H9 (cell line): ENCODE measurements around the gene SLC15A3. TPM values are rescaled to one million over a fixed set of nuclear protein-coding genes. Genes with fewer than 3 reads are reported as not detected.

Experiments used
- DNase-seq: peaks from one replicate; pipeline ENCODE4 v3.0.0-alpha.2; 2017
- H2AFZ ChIP-seq: one replicate; pipeline ENCODE4 v1.6.1; 2013; ENCODE audit warnings: mild to moderate bottlenecking, low read length, control low read depth, moderate library complexity
- H2AK5ac ChIP-seq: 2 replicates; pipeline ENCODE4 v1.6.1; 2013; ENCODE audit warnings: low read length, control low read depth, mixed read lengths; ENCODE audit not compliant: insufficient read length
- H2BK120ac ChIP-seq: one replicate; pipeline ENCODE4 v1.6.1; 2013; ENCODE audit warnings: low read depth, mild to moderate bottlenecking, low read length, control low read depth, inconsistent platforms; ENCODE audit not compliant: poor library complexity, severe bottlenecking
- H2BK12ac ChIP-seq: 2 replicates; pipeline ENCODE4 v1.6.1; 2013; ENCODE audit warnings: low read length, control low read depth, mixed read lengths, low read depth; ENCODE audit not compliant: insufficient read length
- H2BK15ac ChIP-seq: 2 replicates; pipeline ENCODE4 v1.6.1; 2013; ENCODE audit warnings: low read depth, low read length, control low read depth
- H2BK20ac ChIP-seq: one replicate; pipeline ENCODE4 v1.6.1; 2013; ENCODE audit warnings: low read depth, mild to moderate bottlenecking, low read length, control low read depth, inconsistent platforms; ENCODE audit not compliant: poor library complexity, severe bottlenecking
- H2BK5ac ChIP-seq: 2 replicates; pipeline ENCODE4 v1.6.1; 2013; ENCODE audit warnings: low read length, control low read depth, mixed read lengths; ENCODE audit not compliant: insufficient read length
- H3K14ac ChIP-seq: 2 replicates; pipeline ENCODE4 v1.6.1; 2013; ENCODE audit warnings: low read length, control low read depth; ENCODE audit not compliant: insufficient read depth
- H3K18ac ChIP-seq: 2 replicates; pipeline ENCODE4 v1.6.1; 2013; ENCODE audit warnings: low read depth, mild to moderate bottlenecking, mixed read lengths, low read length, control low read depth; ENCODE audit not compliant: insufficient read length
- H3K23ac ChIP-seq: 2 replicates; pipeline ENCODE4 v1.6.1; 2013; ENCODE audit warnings: low read length, control low read depth, mixed read lengths, low read depth; ENCODE audit not compliant: insufficient read length
- H3K23me2 ChIP-seq: 2 replicates; pipeline ENCODE4 v1.6.1; 2013; ENCODE audit warnings: low read depth, mild to moderate bottlenecking, mixed read lengths, low read length, control low read depth; ENCODE audit not compliant: insufficient read length, poor library complexity, severe bottlenecking
- H3K27ac ChIP-seq: 2 replicates; pipeline ENCODE4 v1.5.1; 2013; ENCODE audit warnings: low read length, control low read depth, mixed read lengths, low read depth; ENCODE audit not compliant: insufficient read length
- H3K27me3 ChIP-seq: 2 replicates; pipeline ENCODE4 v1.6.1; 2013; ENCODE audit warnings: low read length, control low read depth, inconsistent platforms; ENCODE audit not compliant: insufficient read depth
- H3K4ac ChIP-seq: 2 replicates; pipeline ENCODE4 v1.6.1; 2013; ENCODE audit warnings: low read depth, mild to moderate bottlenecking, control low read depth, inconsistent platforms, low read length, moderate library complexity
- H3K4me1 ChIP-seq: 2 replicates; pipeline ENCODE4 v1.6.1; 2013; ENCODE audit warnings: low read length, control low read depth, inconsistent platforms; ENCODE audit not compliant: insufficient read depth
- H3K4me2 ChIP-seq: 2 replicates; pipeline ENCODE4 v1.6.1; 2013; ENCODE audit warnings: low read length, control low read depth, mixed read lengths; ENCODE audit not compliant: insufficient read length, insufficient read depth
- H3K56ac ChIP-seq: 2 replicates; pipeline ENCODE4 v1.6.1; 2013; ENCODE audit warnings: low read depth, mild to moderate bottlenecking, mixed read lengths, low read length, control low read depth; ENCODE audit not compliant: insufficient read length
- H3K79me1 ChIP-seq: 2 replicates; pipeline ENCODE4 v1.6.1; 2013; ENCODE audit warnings: low read depth, mild to moderate bottlenecking, moderate library complexity, low read length, control low read depth, inconsistent platforms; ENCODE audit not compliant: insufficient read depth, poor library complexity, severe bottlenecking
- H3K79me2 ChIP-seq: 2 replicates; pipeline ENCODE4 v1.6.1; 2013; ENCODE audit warnings: low read length, control low read depth, inconsistent platforms; ENCODE audit not compliant: insufficient read depth
- H3K9ac ChIP-seq: 2 replicates; pipeline ENCODE4 v1.6.1; 2013; ENCODE audit warnings: low read length, control low read depth, mixed read lengths; ENCODE audit not compliant: insufficient read length; ENCODE audit errors: extremely low read depth
- H3K9me3 ChIP-seq: one replicate; pipeline ENCODE4 v1.6.1; 2013; ENCODE audit warnings: low read depth, low read length, inconsistent platforms; ENCODE audit not compliant: control insufficient read depth
- H3T11ph ChIP-seq: one replicate; pipeline ENCODE4 v1.6.1; 2013; ENCODE audit warnings: mild to moderate bottlenecking, low read length, control low read depth, inconsistent platforms
- H4K20me1 ChIP-seq: one replicate; pipeline ENCODE4 v1.6.1; 2013; ENCODE audit not compliant: control insufficient read depth, insufficient read length, insufficient read depth
- H4K5ac ChIP-seq: 2 replicates; pipeline ENCODE4 v1.6.1; 2013; ENCODE audit warnings: low read depth, mild to moderate bottlenecking, mixed read lengths, low read length, control low read depth; ENCODE audit not compliant: insufficient read length
- H4K8ac ChIP-seq: replicated peaks from 2 replicates; pipeline ENCODE4 v1.6.1; 2013; ENCODE audit warnings: low read length, control low read depth, mixed read lengths, low read depth; ENCODE audit not compliant: insufficient read length
- H4K91ac ChIP-seq: 2 replicates; pipeline ENCODE4 v1.6.1; 2013; ENCODE audit warnings: low read depth, mild to moderate bottlenecking, moderate library complexity, mixed read lengths, low read length, control low read depth; ENCODE audit not compliant: insufficient read length
- H3K27ac Mint-ChIP-seq, 3 experiments: 2 replicates in 2 of 3; 3 replicates in 1 of 3; pipeline ENCODE4 v1.8.0; 2020 to 2021; ENCODE audit warnings: mixed read lengths in 3 of 3, mild to moderate bottlenecking in 1 of 3, moderate library complexity in 1 of 3
- H3K27me3 Mint-ChIP-seq: 2 replicates; pipeline ENCODE4 v1.8.0; 2021; ENCODE audit warnings: low read depth, mild to moderate bottlenecking, moderate library complexity, mixed read lengths
- H3K36me3 Mint-ChIP-seq, 3 experiments: 2 replicates in 2 of 3; 3 replicates in 1 of 3; pipeline ENCODE4 v1.8.0; 2020 to 2021; ENCODE audit warnings: low read depth in 3 of 3, mixed read lengths in 3 of 3; ENCODE audit not compliant: insufficient read depth in 1 of 3
- H3K4me1 Mint-ChIP-seq, 2 experiments: 2 replicates each; pipeline ENCODE4 v1.8.0; 2020; ENCODE audit warnings: mixed read lengths in 2 of 2
- H3K4me3 Mint-ChIP-seq, 2 experiments: 2 replicates in 1 of 2; 3 replicates in 1 of 2; pipeline ENCODE4 v1.8.0; 2020 to 2021; ENCODE audit warnings: mild to moderate bottlenecking in 2 of 2, mixed read lengths in 2 of 2, moderate library complexity in 1 of 2
- H3K9me3 Mint-ChIP-seq, 2 experiments: 2 replicates in 1 of 2; 3 replicates in 1 of 2; pipeline ENCODE4 v1.8.0; 2020; ENCODE audit warnings: mild to moderate bottlenecking in 2 of 2, mixed read lengths in 2 of 2, moderate library complexity in 1 of 2
- CTCF ChIP-seq: fragments of 200-600 bp; sonication (generic); conservative IDR thresholded peaks from 3 replicates; pipeline ENCODE4 v1.8.0; 2021; ENCODE audit warnings: antibody characterized with exemption, mild to moderate bottlenecking
- WGBS: extraction: QIAGEN DNeasy Blood & Tissue Kit; methylation state at CpG from one replicate; pipeline ENCODE4 v1.1.7; 2013; ENCODE audit warnings: missing lambda C conversion rate, low lambda C conversion rate, mixed read lengths; ENCODE audit not compliant: insufficient read length; ENCODE audit errors: extremely low coverage; 5-methylcytosine and 5-hydroxymethylcytosine counted together
- total RNA-seq: library from RNA; stranded (reverse); gene quantifications from 2 replicates; pipeline ENCODE4 v1.2.1, GENCODE V29; 2021

The SLC15A3 gene
- total RNA-seq, 1 experiment from 2014 or later = 7.0 TPM

- no peaks in the 10 kb centered on the region for H3K4me1 ChIP-seq
- no peaks in the 10 kb centered on the region for H3K23me2 ChIP-seq
- H3K36me3 Mint-ChIP-seq = no peaks in the 10 kb centered on the region
- H3K4me2 ChIP-seq = no peak overlapping the region
- no peak overlapping the region for H3K4me3 Mint-ChIP-seq
- no peaks in the 10 kb centered on the region for H3K79me2 ChIP-seq
- H3K9me3 Mint-ChIP-seq = no peaks in the 10 kb centered on the region
- no peak overlapping the region for H4K5ac ChIP-seq
- peaks cover 33% of the 10 kb centered on the region for H3K27me3 Mint-ChIP-seq
- no peak overlapping the region; a peak in 1 of 7 replicates for H3K27ac Mint-ChIP-seq
- H2BK12ac ChIP-seq = no peak overlapping the region
- H4K20me1 ChIP-seq = no peaks in the 10 kb centered on the region
- no peak overlapping the region for H4K8ac ChIP-seq
- no peak overlapping the region for H2BK15ac ChIP-seq
- no peak for TF ChIP-seq CTCF
- no peak overlapping the region for H2AK5ac ChIP-seq
- H3K9ac ChIP-seq = no peak overlapping the region
- H2BK5ac ChIP-seq = no peak overlapping the region
- H3T11ph ChIP-seq = no peak overlapping the region
- no peak overlapping the region for H3K18ac ChIP-seq
- H3K56ac ChIP-seq = no peak overlapping the region
- no peak overlapping the region for H4K91ac ChIP-seq
- no peak overlapping the region for H3K27ac ChIP-seq
- no CpG with 5 or more reads among the region's 4 CpGs for WGBS
- no peak overlapping the region for H2BK120ac ChIP-seq
- no peak overlapping the region for H2BK20ac ChIP-seq
- 0 out of 4 replicates have a peak, but pooled peaks cover 2 to 6% of the 10 kb centered on the region in 2 experiments for H3K4me1 Mint-ChIP-seq
- H3K23ac ChIP-seq = no peak overlapping the region
- no peak overlapping the region for H3K14ac ChIP-seq
- no peak overlapping the region for H3K4ac ChIP-seq
- no peaks in the 10 kb centered on the region for H3K9me3 ChIP-seq
- H3K27me3 ChIP-seq = no peaks in the 10 kb centered on the region; the same call in 1 of the 2 replicates
- H3K79me1 ChIP-seq = no peaks in the 10 kb centered on the region
- no peak overlapping the region for H2AFZ ChIP-seq
- no peak for DNase-seq
These were observed 32.7 kb upstream of the SLC15A3 start for GRCh38 chr11:60984636-60985035.
